ENCODE data around the gene BIRC3. TPM values are rescaled to one million over a fixed set of nuclear protein-coding genes. Genes with fewer than 3 reads are reported as not detected.
"Not testable (repeated sequence)": the region's sequence is repeated elsewhere in the genome, so short reads cannot be mapped to it uniquely, and the experiment has no call there.

The BIRC3 gene
- total RNA-seq, 1 donor: 8.2 TPM

- no peak for DNase-seq (ENCODE audit: low read depth)
- TF ChIP-seq CTCF (IDR thresholded peaks at IDR 0.05; ENCODE audit: insufficient read depth, low read depth, low read length): no peak
These were observed 50.1 kb downstream of the BIRC3 start for GRCh38 chr11:102367364-102367763.

DNA sequence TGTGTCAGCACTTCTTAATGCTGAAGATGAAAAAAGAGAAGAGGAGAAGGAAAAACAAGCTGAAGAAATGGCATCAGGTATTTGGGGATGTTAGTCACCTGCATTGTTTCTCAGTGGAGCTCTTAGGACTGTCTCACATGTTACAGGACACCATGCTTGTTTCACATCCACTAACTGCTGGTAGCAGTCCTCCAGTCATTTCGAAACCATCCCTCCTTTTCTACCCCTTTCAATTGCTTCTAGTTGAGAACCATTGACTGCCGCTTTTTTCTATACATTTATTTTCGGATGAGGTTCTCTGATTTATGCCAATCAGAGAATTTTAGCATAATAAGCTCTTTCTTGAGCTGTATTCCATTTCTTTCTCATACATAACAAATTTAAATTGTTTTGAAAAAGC lies 51.2 kb downstream of the BIRC3 start:
- H3K4me3 ChIP-seq (ENCODE audit: low read depth, low read length): no peak overlapping the region
- TF ChIP-seq CTCF (IDR thresholded peaks at IDR 0.05; ENCODE audit: insufficient read depth, low read depth, low read length): no peak
- no peak for DNase-seq (ENCODE audit: low read depth)

More at GRCh38 chr11:102367364-102367763, 50.1 kb downstream of the BIRC3 start:
- H3K4me3 ChIP-seq (ENCODE audit: low read depth, low read length): no peak overlapping the region

GRCh38 chr11:102374633-102375424 lies 57.5 kb downstream of the BIRC3 start:
- not testable (repeated sequence) for DNase-seq (ENCODE audit: low read depth)
- peak overlapping the region; percentile 27 for H3K4me3 ChIP-seq (ENCODE audit: low read depth, low read length)

DNA sequence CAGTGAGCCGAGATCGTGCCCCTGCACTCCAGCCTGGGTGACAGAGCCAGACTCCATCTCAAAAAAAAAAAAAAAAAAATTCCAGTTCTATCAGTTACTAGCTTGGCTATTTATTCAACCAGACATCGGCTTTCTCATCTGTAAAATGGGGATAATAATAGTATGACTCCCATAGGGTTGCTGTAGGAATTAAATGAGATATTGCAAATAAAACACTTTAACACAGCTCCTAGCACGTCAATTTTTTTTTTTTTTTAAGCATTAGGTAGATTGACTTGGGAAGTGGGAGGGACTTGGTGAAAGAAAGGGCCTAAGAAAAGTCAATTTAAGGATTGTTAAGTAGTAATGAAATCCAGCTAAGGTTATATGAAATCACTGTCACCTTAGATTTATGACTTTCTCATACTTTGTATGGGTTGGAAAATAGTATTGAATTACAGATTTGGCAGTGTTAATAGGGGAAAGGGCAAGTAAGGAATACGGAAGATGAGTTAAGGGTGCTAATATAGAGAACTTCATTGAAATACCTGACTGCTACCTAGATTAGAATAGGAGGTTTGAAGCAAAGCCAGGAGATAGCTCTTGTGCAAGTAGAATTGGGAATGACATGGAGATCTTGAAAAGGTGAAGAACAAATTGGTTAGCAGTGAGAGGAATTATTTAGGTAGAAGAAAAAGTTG lies 58.6 kb downstream of the BIRC3 start:
- TF ChIP-seq CTCF (IDR thresholded peaks at IDR 0.05; ENCODE audit: insufficient read depth, low read depth, low read length): no peak
- DNase-seq (ENCODE audit: low read depth): no peak
- no peak overlapping the region for H3K4me3 ChIP-seq (ENCODE audit: low read depth, low read length)

GRCh38 chr11:102377891-102378290 lies 60.6 kb downstream of the BIRC3 start:
- no peak for DNase-seq (ENCODE audit: low read depth)
- no peak for TF ChIP-seq CTCF (IDR thresholded peaks at IDR 0.05; ENCODE audit: insufficient read depth, low read depth, low read length)
- no peak overlapping the region for H3K4me3 ChIP-seq (ENCODE audit: low read depth, low read length)

DNA sequence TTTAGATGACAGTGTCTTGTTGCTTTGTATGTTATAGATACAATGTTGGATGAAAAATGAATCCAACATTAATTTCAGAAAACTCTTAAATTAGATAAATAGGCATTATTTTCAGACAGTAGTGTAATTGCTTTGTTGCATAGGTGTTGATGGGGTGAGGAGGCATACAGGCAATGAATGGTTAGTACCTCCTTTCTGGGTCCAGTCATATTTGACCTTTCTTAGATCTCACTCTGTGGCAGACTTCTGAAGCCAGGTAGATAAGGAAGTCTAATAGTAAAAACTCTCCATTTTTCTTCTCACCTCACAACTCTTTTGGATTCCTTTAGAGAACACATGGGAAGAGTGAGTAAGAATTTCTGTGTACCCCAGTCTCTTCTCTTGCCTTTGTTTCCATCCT lies 61.5 kb downstream of the BIRC3 start:
- H3K4me3 ChIP-seq (ENCODE audit: low read depth, low read length): no peak overlapping the region
- TF ChIP-seq CTCF (IDR thresholded peaks at IDR 0.05; ENCODE audit: insufficient read depth, low read depth, low read length): no peak
- DNase-seq (ENCODE audit: low read depth): no peak

GRCh38 chr11:102382384-102382783 lies 65.1 kb downstream of the BIRC3 start:
- DNase-seq (ENCODE audit: low read depth): no peak
- TF ChIP-seq CTCF (IDR thresholded peaks at IDR 0.05; ENCODE audit: insufficient read depth, low read depth, low read length): no peak
- H3K4me3 ChIP-seq (ENCODE audit: low read depth, low read length): no peak overlapping the region
